ENCODE data around the gene IL10RB. TPM values are rescaled to one million over a fixed set of nuclear protein-coding genes. Genes with fewer than 3 reads are reported as not detected.
"Not testable (repeated sequence)": the region's sequence is repeated elsewhere in the genome, so short reads cannot be mapped to it uniquely, and the experiment has no call there.

Gene IL10RB
- total RNA-seq, 1 experiment from 2014 or later, result 3.1 TPM

DNA sequence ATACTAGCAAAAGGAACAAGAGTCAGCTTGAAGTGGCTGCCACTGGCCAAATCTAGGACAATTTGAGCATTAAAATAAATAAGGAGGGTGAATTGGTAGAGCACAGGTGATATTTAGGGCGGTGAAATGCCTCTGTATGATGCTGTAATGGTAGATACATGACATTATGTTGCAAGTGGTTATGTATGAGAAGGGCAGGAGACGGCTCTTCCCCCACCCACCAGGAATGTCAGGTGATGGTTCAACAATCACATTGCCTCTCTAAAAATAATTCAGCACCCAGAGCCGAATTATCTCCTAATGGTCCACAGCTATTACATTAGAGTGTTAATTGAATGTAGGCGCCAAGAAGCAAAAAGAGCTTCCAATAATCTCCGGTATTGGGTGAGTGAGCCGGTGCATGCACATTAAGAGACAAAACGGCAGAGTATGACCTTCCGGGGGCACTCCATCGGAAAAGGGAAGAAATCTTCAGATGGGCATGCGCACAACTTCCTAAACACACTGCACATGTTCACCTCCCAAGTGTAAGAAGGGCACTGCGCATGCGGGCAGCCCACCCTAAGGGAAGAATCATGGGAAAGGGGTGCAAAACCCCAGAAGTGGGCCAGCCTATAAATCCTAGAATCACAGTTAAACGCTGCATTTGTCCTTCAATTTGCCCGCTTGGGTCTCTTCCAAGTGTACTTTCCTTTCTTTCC, 51.8 kb downstream of the IL10RB start:
- TF ChIP-seq, protein P1, sequence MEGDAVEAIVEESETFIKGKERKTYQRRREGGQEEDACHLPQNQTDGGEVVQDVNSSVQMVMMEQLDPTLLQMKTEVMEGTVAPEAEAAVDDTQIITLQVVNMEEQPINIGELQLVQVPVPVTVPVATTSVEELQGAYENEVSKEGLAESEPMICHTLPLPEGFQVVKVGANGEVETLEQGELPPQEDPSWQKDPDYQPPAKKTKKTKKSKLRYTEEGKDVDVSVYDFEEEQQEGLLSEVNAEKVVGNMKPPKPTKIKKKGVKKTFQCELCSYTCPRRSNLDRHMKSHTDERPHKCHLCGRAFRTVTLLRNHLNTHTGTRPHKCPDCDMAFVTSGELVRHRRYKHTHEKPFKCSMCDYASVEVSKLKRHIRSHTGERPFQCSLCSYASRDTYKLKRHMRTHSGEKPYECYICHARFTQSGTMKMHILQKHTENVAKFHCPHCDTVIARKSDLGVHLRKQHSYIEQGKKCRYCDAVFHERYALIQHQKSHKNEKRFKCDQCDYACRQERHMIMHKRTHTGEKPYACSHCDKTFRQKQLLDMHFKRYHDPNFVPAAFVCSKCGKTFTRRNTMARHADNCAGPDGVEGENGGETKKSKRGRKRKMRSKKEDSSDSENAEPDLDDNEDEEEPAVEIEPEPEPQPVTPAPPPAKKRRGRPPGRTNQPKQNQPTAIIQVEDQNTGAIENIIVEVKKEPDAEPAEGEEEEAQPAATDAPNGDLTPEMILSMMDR (conservative IDR thresholded peaks at IDR 0.05), result no peak
- no CpG with 5 or more reads among the region's 14 CpGs for WGBS (ENCODE audit: extremely low coverage, insufficient read length, low lambda C conversion rate)
- Mint-ChIP-seq H3K4me1 (no peaks in the 10 kb centered on the region), H3K36me3 (ENCODE audit: insufficient read depth in 1 of 3, low read depth in 3 of 3) (no peaks in the 10 kb centered on the region), H3K27ac (no peak overlapping the region), H3K4me3 (no peak overlapping the region; a peak in 1 of 5 replicates), H3K9me3 (peaks cover 0 to 2% of the 10 kb centered on the region in 2 experiments; a peak in 1 of 5 replicates), H3K27me3 (ENCODE audit: low read depth) (peaks cover 6% of the 10 kb centered on the region)
- Histone ChIP-seq H3K18ac (ENCODE audit: insufficient read length, low read depth, low read length) (no peak overlapping the region), H2BK15ac (ENCODE audit: low read depth, low read length) (no peak overlapping the region), H2BK5ac (ENCODE audit: insufficient read length, low read length) (no peak overlapping the region), H3K23me2 (ENCODE audit: insufficient read length, low read depth, low read length, poor library complexity, severe bottlenecking) (no peaks in the 10 kb centered on the region), H3K9me3 (ENCODE audit: control insufficient read depth, low read depth, low read length) (no peaks in the 10 kb centered on the region), H3K27me3 (ENCODE audit: insufficient read depth, low read length) (no peaks in the 10 kb centered on the region), H2BK20ac (ENCODE audit: low read depth, low read length, poor library complexity, severe bottlenecking) (no peak overlapping the region), H3K27ac (ENCODE audit: insufficient read length, low read depth, low read length) (no peak overlapping the region), H2BK12ac (ENCODE audit: insufficient read length, low read depth, low read length) (no peak overlapping the region), H4K8ac (replicated peaks; ENCODE audit: insufficient read length, low read depth, low read length) (no peak overlapping the region), H3K4me2 (ENCODE audit: insufficient read depth, insufficient read length, low read length) (no peak overlapping the region), H2BK120ac (ENCODE audit: low read depth, low read length, poor library complexity, severe bottlenecking) (no peak overlapping the region), H4K20me1 (ENCODE audit: control insufficient read depth, insufficient read depth, insufficient read length) (no peaks in the 10 kb centered on the region), H4K5ac (ENCODE audit: insufficient read length, low read depth, low read length) (no peak overlapping the region), H3K9ac (ENCODE audit: extremely low read depth, insufficient read length, low read length) (no peak overlapping the region), H3K79me1 (ENCODE audit: insufficient read depth, low read depth, low read length, poor library complexity, severe bottlenecking) (no peaks in the 10 kb centered on the region), H2AFZ (ENCODE audit: low read length) (no peak overlapping the region), H3K23ac (ENCODE audit: insufficient read length, low read depth, low read length) (no peak overlapping the region), H3K56ac (ENCODE audit: insufficient read length, low read depth, low read length) (no peak overlapping the region), H3K4ac (ENCODE audit: low read depth, low read length) (no peak overlapping the region), H2AK5ac (ENCODE audit: insufficient read length, low read length) (no peak overlapping the region), H3T11ph (ENCODE audit: low read length) (no peak overlapping the region), H4K91ac (ENCODE audit: insufficient read length, low read depth, low read length) (no peak overlapping the region), H3K4me1 (ENCODE audit: insufficient read depth, low read length) (no peaks in the 10 kb centered on the region), H3K14ac (ENCODE audit: insufficient read depth, low read length) (no peak overlapping the region), H3K79me2 (ENCODE audit: insufficient read depth, low read length) (no peaks in the 10 kb centered on the region)
- DNase-seq, result no peak

DNA sequence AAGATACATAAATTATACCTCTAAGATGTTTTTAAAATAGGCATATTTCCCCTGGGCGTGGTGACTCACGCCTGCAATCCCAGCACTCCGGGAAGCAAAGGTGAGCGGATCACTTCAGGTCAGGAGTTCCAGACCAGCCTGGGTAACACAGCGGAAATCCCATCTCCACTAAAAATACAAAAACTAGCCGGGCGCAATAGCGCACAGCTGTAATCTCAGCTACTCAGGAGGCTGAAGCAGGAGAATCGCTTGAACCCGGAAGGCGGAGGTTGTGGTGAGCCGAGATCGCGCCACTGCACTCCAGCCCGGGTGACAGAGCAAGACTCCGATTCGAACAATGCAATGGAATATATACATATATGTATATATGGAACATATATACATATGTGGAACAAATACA, 54.8 kb downstream of the IL10RB start:
- H3K23me2 ChIP-seq (ENCODE audit: insufficient read length, low read depth, low read length, poor library complexity, severe bottlenecking); H2BK15ac ChIP-seq (ENCODE audit: low read depth, low read length); H3K79me2 ChIP-seq (ENCODE audit: insufficient read depth, low read length); H3K56ac ChIP-seq (ENCODE audit: insufficient read length, low read depth, low read length); H2BK12ac ChIP-seq (ENCODE audit: insufficient read length, low read depth, low read length); H4K5ac ChIP-seq (ENCODE audit: insufficient read length, low read depth, low read length); H3K27me3 Mint-ChIP-seq (ENCODE audit: low read depth); H2BK120ac ChIP-seq (ENCODE audit: low read depth, low read length, poor library complexity, severe bottlenecking); H3K18ac ChIP-seq (ENCODE audit: insufficient read length, low read depth, low read length); H2BK20ac ChIP-seq (ENCODE audit: low read depth, low read length, poor library complexity, severe bottlenecking); H3K36me3 Mint-ChIP-seq (ENCODE audit: insufficient read depth in 1 of 3, low read depth in 3 of 3); H3K27ac ChIP-seq (ENCODE audit: insufficient read length, low read depth, low read length); H2AFZ ChIP-seq (ENCODE audit: low read length); H3K14ac ChIP-seq (ENCODE audit: insufficient read depth, low read length); H3K23ac ChIP-seq (ENCODE audit: insufficient read length, low read depth, low read length); H4K8ac ChIP-seq (replicated peaks; ENCODE audit: insufficient read length, low read depth, low read length); H3K4me3 Mint-ChIP-seq; H2AK5ac ChIP-seq (ENCODE audit: insufficient read length, low read length); H3K4me1 Mint-ChIP-seq; H3K9me3 Mint-ChIP-seq; H4K91ac ChIP-seq (ENCODE audit: insufficient read length, low read depth, low read length); H3T11ph ChIP-seq (ENCODE audit: low read length); H3K27ac Mint-ChIP-seq; H4K20me1 ChIP-seq (ENCODE audit: control insufficient read depth, insufficient read depth, insufficient read length); H3K79me1 ChIP-seq (ENCODE audit: insufficient read depth, low read depth, low read length, poor library complexity, severe bottlenecking); H2BK5ac ChIP-seq (ENCODE audit: insufficient read length, low read length); DNase-seq; H3K9me3 ChIP-seq (ENCODE audit: control insufficient read depth, low read depth, low read length); H3K4ac ChIP-seq (ENCODE audit: low read depth, low read length); H3K9ac ChIP-seq (ENCODE audit: extremely low read depth, insufficient read length, low read length); H3K4me2 ChIP-seq (ENCODE audit: insufficient read depth, insufficient read length, low read length); H3K4me1 ChIP-seq (ENCODE audit: insufficient read depth, low read length); H3K27me3 ChIP-seq (ENCODE audit: insufficient read depth, low read length): not testable (repeated sequence)
- WGBS (ENCODE audit: extremely low coverage, insufficient read length, low lambda C conversion rate), result no CpG with 5 or more reads among the region's 17 CpGs

All from H9 (cell line).